CD4-positive, alpha-beta T cell (primary cell): Measurements from ENCODE around the gene PLBD2. TPM values are rescaled to one million over a fixed set of nuclear protein-coding genes. Genes with fewer than 3 reads are reported as not detected.

ENCODE experiments used
- ATAC-seq: fragments of 200-7000 bp; cut with Tn5 transposase; one replicate; pipeline ENCODE4 v1.10.0; 2022; ENCODE audit warnings: mild to moderate bottlenecking; ENCODE audit not compliant: poor library complexity
- CTCF ChIA-PET: fragments of 350-600 bp; sonication (Branson Sonifier 250); formaldehyde crosslinking; loops from one replicate; lab custom pipeline; 2021; ENCODE audit warnings: antibody characterized with exemption, inconsistent platforms; lab: Charles Lee
- POLR2A ChIA-PET: fragments of 350-600 bp; sonication (Branson Sonifier 250); formaldehyde crosslinking; loops from one replicate; lab custom pipeline; 2021; ENCODE audit warnings: antibody characterized with exemption, inconsistent platforms; lab: Charles Lee
- DNase-seq, 14 experiments: peaks; one replicate each; pipeline ENCODE4 v3.0.0-alpha.2; 2013 to 2020; ENCODE audit warnings: mixed read lengths in 2 of 14
- H3K27ac ChIP-seq, 2 donors: one replicate each; pipeline versions ENCODE4 v1.5.1 to v1.7.0; 2013; ENCODE audit warnings: low read length in 2 of 2, low read depth in 1 of 2, mild to moderate bottlenecking in 1 of 2
- H3K27me3 ChIP-seq, 2 experiments: 1 replicate in 1 of 2; 2 replicates in 1 of 2; pipeline versions ENCODE4 v1.6.1 to v1.7.0; 2013; ENCODE audit warnings: low read length in 2 of 2, control low read depth in 1 of 2, mild to moderate bottlenecking in 1 of 2, moderate library complexity in 1 of 2; ENCODE audit not compliant: insufficient read depth in 2 of 2, control insufficient read depth in 1 of 2
- H3K36me3 ChIP-seq: one replicate; pipeline ENCODE4 v1.6.1; 2013; ENCODE audit warnings: low read length, control low read depth; ENCODE audit not compliant: insufficient read depth
- H3K4me1 ChIP-seq: one replicate; pipeline ENCODE4 v1.6.1; 2013; ENCODE audit warnings: low read length, control low read depth; ENCODE audit not compliant: insufficient read depth
- H3K4me3 ChIP-seq: one replicate; pipeline ENCODE4 v1.5.1; 2013; ENCODE audit warnings: mild to moderate bottlenecking, low read length, moderate library complexity
- H3K9me3 ChIP-seq, 2 experiments: 1 replicate in 1 of 2; 2 replicates in 1 of 2; pipeline versions ENCODE4 v1.6.1 to v1.7.0; 2013; ENCODE audit warnings: low read length in 2 of 2, mild to moderate bottlenecking in 2 of 2, control low read depth in 1 of 2, moderate library complexity in 1 of 2; ENCODE audit not compliant: control insufficient read depth in 1 of 2, insufficient read depth in 1 of 2
- H3K27ac Mint-ChIP-seq: one replicate; pipeline ENCODE4 v1.8.0; 2020; ENCODE audit warnings: mixed read lengths
- H3K27me3 Mint-ChIP-seq: one replicate; pipeline ENCODE4 v1.8.0; 2021; ENCODE audit warnings: mixed read lengths
- H3K36me3 Mint-ChIP-seq: one replicate; pipeline ENCODE4 v1.8.0; 2021; ENCODE audit warnings: low read depth, mixed read lengths
- H3K4me1 Mint-ChIP-seq: one replicate; pipeline ENCODE4 v1.8.0; 2021; ENCODE audit warnings: low read depth, mixed read lengths
- H3K4me3 Mint-ChIP-seq: one replicate; pipeline ENCODE4 v1.8.0; 2020; ENCODE audit warnings: mild to moderate bottlenecking, mixed read lengths
- H3K9me3 Mint-ChIP-seq: one replicate; pipeline ENCODE4 v1.8.0; 2020; ENCODE audit warnings: mixed read lengths
- CTCF ChIP-seq: fragments of 200-600 bp; IDR thresholded peaks from one replicate; pipeline ENCODE4 v1.8.0; 2022; ENCODE audit warnings: antibody characterized with exemption, mild to moderate bottlenecking
- intact Hi-C, 2 experiments: fragments of 100-400 bp; cut with DNase I in 1 of 2; cut with micrococcal nuclease in 1 of 2; formaldehyde crosslinking; loops; one replicate each; pipeline versions ENCODE4 v1.15.1 to v1.9.0; 2023 to 2025; cut with DNase I, micrococcal nuclease
- total RNA-seq, 174 experiments: library from RNA in 2 of 174; stranded (reverse) in 2 of 174; gene quantifications; one replicate each; pipeline ENCODE4 v1.2.3 and lab custom pipeline; 2021 to 2026

Gene PLBD2
- total RNA-seq, 2 experiments from 2014 or later = 10.4 to 12.2 TPM

- intact Hi-C loops = no loop called here
- Mint-ChIP-seq H3K9me3 (no peaks in the 10 kb centered on the region), H3K27ac (no peak overlapping the region), H3K4me3 (no peak overlapping the region), H3K4me1 (peaks cover 5% of the 10 kb centered on the region), H3K27me3 (no peaks in the 10 kb centered on the region), H3K36me3 (peaks cover 50% of the 10 kb centered on the region)
- ATAC-seq (no peak), DNase-seq (no peak)
- POLR2A ChIA-PET = no interaction called here
- Histone ChIP-seq H3K4me3 (no peak overlapping the region), H3K27me3 (no peaks in the 10 kb centered on the region), H3K36me3 (peaks cover 5% of the 10 kb centered on the region), H3K4me1 (no peaks in the 10 kb centered on the region), H3K27ac (no peak overlapping the region), H3K9me3 (no peaks in the 10 kb centered on the region)
- CTCF ChIA-PET = no interaction called here
- no peak for TF ChIP-seq CTCF
Observed at GRCh38 chr12:113368331-113368730, 9.9 kb downstream of the PLBD2 start.

GRCh38 chr12:113369391-113369985 is 11.1 kb downstream of the PLBD2 start:
- Mint-ChIP-seq H3K9me3 (no peaks in the 10 kb centered on the region), H3K27ac (no peak overlapping the region), H3K4me3 (no peak overlapping the region), H3K27me3 (no peaks in the 10 kb centered on the region), H3K36me3 (peaks cover 61% of the 10 kb centered on the region), H3K4me1 (peaks cover 5% of the 10 kb centered on the region)
- no peak for TF ChIP-seq CTCF
- no peak for DNase-seq
- Histone ChIP-seq H3K9me3 (peaks cover 0 to 2% of the 10 kb centered on the region in 2 experiments), H3K4me1 (no peaks in the 10 kb centered on the region), H3K27ac (no peak overlapping the region), H3K36me3 (peaks cover 7% of the 10 kb centered on the region), H3K27me3 (no peaks in the 10 kb centered on the region), H3K4me3 (no peak overlapping the region)
- CTCF ChIA-PET = no interaction called here
- ATAC-seq = no peak
- POLR2A ChIA-PET = no interaction called here
- intact Hi-C loops = no loop called here

- no peak for TF ChIP-seq CTCF
- Mint-ChIP-seq H3K27me3 (no peaks in the 10 kb centered on the region), H3K4me3 (no peak overlapping the region), H3K27ac (no peak overlapping the region), H3K4me1 (no peaks in the 10 kb centered on the region), H3K9me3 (no peaks in the 10 kb centered on the region), H3K36me3 (peaks cover 65% of the 10 kb centered on the region)
- Histone ChIP-seq H3K4me3 (no peak overlapping the region), H3K27ac (no peak overlapping the region), H3K27me3 (no peaks in the 10 kb centered on the region), H3K9me3 (peaks cover 0 to 10% of the 10 kb centered on the region in 2 experiments), H3K36me3 (peaks cover 18% of the 10 kb centered on the region), H3K4me1 (no peaks in the 10 kb centered on the region)
- POLR2A ChIA-PET = no interaction called here
- ATAC-seq (no peak), DNase-seq (no peak)
- intact Hi-C loops = no loop called here
- CTCF ChIA-PET = no interaction called here
Observed at GRCh38 chr12:113370923-113371682, 12.7 kb downstream of the PLBD2 start.
